Stimulated activated CD4-positive, alpha-beta T cell treated with anti-CD3 and anti-CD28 coated beads, Interleukin-15, amount 100 ng/mL, for 1 hour (primary cell): ENCODE results near the gene TOMM6.

Source experiments
- DNase-seq, 2 donors: peaks; one replicate each; pipeline ENCODE4 v3.0.0-alpha.2; 2020; ENCODE audit warnings: low read depth in 1 of 2, low spot score in 1 of 2

The TOMM6 gene

DNA sequence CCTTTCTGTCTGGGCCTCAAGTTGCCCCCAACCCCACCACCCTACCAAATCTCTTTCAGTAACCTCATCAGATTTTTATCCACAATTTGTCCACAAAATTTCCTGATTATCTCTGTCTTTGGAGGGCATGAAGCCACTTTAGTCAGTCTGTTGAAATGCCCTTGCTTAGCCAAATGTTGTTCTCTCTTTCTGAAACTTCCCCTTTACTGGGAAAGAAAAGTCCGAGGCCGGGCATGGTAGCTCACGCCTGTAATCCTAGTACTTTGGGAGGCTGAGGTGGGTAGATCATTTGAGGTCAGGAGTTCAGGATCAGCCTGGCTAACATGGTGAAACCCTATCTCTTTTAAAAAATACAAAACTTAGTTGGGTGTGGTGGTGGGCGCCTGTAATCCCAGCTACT lies 33.8 kb downstream of the TOMM6 start:
- DNase-seq = no peak

DNA sequence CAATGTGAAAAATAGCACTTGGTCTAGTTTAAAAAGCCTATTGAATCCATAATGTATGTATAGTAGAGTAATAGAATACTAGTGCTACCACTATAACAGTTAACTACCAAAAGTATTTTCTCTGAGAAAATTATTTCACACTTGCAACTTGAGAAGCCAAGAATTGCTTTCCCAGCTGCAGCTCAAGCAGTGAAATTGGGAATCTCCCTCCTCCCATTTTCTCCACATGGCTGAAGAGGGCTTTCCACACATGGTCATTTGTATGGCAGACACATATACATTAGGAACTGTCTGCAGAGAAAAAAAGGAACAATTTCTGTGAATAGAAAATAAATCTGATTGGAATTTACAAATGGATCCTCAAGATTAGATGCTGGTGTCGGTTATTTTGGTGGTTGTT lies 34.5 kb downstream of the TOMM6 start:
- no peak for DNase-seq

DNA sequence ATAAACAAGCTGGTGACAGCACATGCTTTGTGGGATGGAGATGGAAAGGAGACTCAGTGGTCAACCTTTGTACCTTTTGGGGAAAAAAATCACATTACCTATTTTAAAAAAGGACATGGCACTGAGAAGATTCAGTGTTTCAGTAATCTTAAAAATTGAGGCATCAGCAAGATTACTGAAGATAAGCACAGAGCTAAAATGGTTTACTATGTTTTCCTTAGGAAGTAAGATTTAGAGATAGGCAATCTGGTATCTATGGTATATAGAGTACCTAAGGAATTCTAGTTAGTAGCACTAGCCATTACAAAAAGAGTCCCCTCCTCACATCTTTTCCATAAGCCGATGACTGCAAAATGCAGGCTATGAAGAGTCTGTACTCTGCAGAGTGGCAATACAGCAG lies 35.7 kb downstream of the TOMM6 start:
- DNase-seq = no peak

DNA sequence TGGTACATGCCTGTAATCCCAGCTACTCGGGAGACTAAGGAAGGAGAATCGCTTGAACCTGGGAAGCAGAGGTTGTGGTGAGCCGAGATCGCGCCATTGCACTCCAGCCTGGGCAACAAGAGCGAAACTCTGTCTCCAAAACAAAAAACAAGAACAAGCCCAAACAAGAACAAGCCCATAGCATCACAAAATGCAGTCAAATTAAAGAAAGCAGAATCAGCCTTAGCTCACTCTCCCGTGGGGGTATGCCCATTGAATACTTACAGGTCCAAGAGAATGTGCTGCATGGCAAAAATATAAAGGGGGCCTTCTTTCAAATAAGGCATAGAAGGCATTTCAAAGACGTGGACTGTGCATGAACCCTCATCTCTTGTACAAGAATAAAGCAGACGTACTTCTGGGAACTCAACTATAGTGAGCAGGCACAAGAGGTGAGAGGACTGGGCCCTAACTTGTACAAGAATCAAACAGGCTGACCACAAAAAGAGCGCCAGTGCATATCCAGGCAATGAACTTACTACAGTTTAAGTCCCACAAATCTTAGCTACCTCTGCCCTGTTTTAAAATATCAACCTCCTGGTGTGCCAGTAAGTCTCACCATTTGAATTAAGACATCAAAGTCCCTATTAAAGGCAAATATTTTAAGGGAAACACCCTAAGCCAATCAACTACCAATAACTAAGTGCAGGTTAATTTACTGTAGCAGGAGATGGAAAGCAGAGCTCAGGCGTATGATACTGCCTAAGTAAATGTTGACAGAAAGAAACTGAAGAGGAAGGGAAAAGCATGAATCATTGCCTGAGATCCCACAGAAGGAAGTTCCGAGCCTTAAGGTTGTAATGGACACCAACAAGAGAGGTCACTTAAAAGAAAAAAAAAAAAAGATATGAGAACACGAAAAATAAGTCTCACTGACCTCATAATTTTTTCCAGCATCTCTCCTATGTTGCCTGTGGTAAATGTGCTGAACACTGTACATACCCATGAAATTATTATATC lies 37.4 kb downstream of the TOMM6 start:
- no peak for DNase-seq

DNA sequence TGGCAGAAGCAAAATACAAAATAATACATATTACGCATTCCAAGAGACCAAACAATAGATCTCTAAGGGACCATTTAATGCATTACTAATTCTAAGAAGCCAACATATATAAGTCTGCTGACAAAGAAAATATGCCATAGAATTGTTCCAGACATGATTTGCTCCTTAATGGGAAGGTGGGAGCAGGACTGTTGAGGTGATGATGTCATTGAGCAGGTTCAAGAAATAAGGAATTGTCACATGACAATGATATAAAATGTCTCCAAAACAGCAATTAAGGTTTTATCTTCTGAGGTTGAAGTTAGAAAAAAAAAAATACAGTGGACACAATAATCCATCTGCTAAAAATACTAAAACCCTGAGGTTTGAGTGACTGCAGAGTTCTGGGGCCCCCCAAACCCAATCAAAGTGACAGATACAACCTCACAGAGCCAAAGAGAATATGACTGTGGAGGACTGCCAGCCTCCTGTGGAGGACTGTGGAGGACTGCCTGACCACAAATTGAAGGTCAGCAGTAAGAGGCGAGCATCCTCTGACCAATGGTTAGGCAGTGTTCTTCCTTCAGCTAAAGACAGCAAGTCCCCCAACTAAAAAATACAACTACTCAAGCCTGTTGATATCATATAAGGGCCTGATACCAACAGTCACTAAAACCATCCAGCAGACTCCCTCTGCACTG lies 39.0 kb downstream of the TOMM6 start:
- no peak for DNase-seq

DNA sequence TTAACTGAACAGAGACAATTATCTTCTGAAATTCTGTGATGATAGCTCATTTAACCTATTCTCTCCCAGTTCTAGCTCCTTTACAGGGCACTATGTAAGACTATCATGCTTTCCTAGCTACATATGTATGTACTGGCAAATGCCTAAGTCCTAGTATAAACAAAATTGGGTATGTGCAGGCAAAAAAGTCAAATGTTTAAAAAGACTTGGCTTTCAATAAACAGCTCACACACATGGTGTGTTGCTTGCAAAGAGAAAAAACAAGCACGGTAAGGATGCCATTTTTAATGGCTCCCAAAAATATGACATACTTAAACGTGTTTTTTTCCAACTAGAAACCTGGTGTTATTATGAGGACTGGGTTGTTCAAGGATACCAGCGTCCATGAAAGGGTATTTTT lies 44.8 kb downstream of the TOMM6 start:
- DNase-seq = no peak

DNA sequence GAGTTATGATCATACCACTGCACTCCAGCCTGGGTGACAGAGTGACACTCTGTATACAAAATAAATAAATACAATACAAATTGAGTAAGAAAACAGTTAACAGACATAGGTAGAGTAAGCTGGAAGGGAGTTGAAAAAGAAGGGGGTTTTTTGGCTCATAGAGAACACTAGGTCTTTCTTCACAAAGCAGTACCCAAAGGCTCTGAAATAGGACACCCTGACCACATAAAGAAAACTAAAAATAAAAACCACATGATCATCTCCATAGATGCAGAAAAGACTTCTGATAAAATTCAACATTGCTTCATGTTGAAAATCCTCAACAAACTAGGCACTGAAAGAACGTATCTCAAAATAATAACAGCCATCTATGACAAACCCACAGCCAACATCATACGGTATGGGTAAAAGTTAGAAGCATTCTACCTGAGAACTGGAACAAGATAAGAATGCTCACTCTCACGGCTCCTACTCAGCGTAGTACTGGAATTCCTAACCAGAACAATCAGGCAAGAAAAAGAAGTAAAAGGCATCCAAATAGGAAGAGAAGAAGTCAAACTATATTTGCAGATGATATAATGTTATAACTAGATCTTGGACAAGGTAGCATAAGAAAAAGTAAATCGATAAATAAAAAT lies 48.6 kb downstream of the TOMM6 start:
- no peak for DNase-seq

DNA sequence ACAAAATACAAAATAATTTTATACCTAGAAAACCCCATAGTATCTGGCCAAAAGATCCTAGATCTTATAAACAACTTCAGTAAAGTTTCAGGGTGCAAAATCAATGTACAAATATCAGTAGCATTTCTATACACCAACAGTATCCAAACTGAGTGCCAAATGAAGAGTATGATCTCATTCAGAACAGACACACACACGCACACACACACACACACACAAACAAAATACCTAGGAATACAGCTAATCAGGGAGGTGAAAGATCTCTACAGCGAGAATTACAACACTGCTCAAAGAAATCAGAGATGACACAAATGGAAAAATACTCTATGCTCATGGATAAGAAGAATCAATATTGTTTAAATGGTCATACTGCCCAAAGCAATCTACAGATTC lies 49.2 kb downstream of the TOMM6 start:
- no peak for DNase-seq
